PC-3 (cell line): ENCODE results near the gene GNB3. TPM values are rescaled to one million over a fixed set of nuclear protein-coding genes. Genes with fewer than 3 reads are reported as not detected.

ENCODE experiments used
- ATAC-seq: fragments of 200-7000 bp; cut with Tn5 transposase; 2 replicates; pipeline ENCODE4 v1.9.1; 2020; ENCODE audit warnings: mild to moderate bottlenecking, moderate library complexity
- BruUV-seq: library from RNA; stranded (reverse); fragments of 400-500 nt; replicated peaks from 2 replicates; lab custom pipeline; 2021; lab: Mats Ljungman, UMichigan
- CTCF ChIA-PET: fragments of 300-600 bp; sonication (Branson Sonifier 250); formaldehyde crosslinking; loops from one replicate; lab custom pipeline; 2022; ENCODE audit warnings: antibody characterized with exemption; lab: Charles Lee
- POLR2A ChIA-PET: fragments of 300-600 bp; sonication (Branson Sonifier 250); formaldehyde crosslinking; loops from one replicate; lab custom pipeline; 2022; ENCODE audit warnings: antibody characterized with exemption; ENCODE audit not compliant: unreplicated experiment; lab: Charles Lee
- DNase-seq: peaks from one replicate; pipeline ENCODE4 v3.0.0-alpha.2; 2015
- H2AFZ ChIP-seq: fragments of 300-600 bp; sonication (generic); 2 replicates; pipeline ENCODE4 v1.6.0; 2016; ENCODE audit warnings: antibody characterized with exemption, low read length
- H3F3A ChIP-seq: fragments of 300-600 bp; sonication (generic); one replicate; pipeline ENCODE4 v1.6.0; 2017; ENCODE audit warnings: antibody characterized with exemption, low read length, control low read depth, mild to moderate bottlenecking; ENCODE audit not compliant: unreplicated experiment
- H3K27ac ChIP-seq: fragments of 300-600 bp; sonication (generic); 2 replicates; pipeline ENCODE4 v1.5.1; 2016; ENCODE audit warnings: mild to moderate bottlenecking, low read length
- H3K27me3 ChIP-seq: fragments of 300-600 bp; sonication (generic); 2 replicates; pipeline ENCODE4 v1.6.1; 2016; ENCODE audit warnings: low read length, mixed read lengths
- H3K36me3 ChIP-seq: fragments of 300-600 bp; sonication (generic); 2 replicates; pipeline ENCODE4 v1.6.1; 2016; ENCODE audit warnings: low read depth, mixed run types, low read length, mixed read lengths
- H3K4me1 ChIP-seq: fragments of 300-600 bp; sonication (generic); 2 replicates; pipeline ENCODE4 v1.5.1; 2016; ENCODE audit warnings: low read length; ENCODE audit not compliant: insufficient read depth
- H3K4me2 ChIP-seq: fragments of 300-600 bp; sonication (generic); 2 replicates; pipeline ENCODE4 v1.6.0; 2016; ENCODE audit warnings: low read length
- H3K4me3 ChIP-seq: fragments of 300-600 bp; sonication (generic); 2 replicates; pipeline ENCODE4 v1.5.1; 2016; ENCODE audit warnings: mild to moderate bottlenecking, low read length, mixed read lengths
- H3K79me2 ChIP-seq: fragments of 300-600 bp; sonication (generic); 2 replicates; pipeline ENCODE4 v1.6.1; 2017; ENCODE audit warnings: low read length, mixed read lengths
- H3K9ac ChIP-seq: fragments of 300-600 bp; sonication (generic); 2 replicates; pipeline ENCODE4 v1.6.0; 2016; ENCODE audit warnings: mild to moderate bottlenecking, low read length
- H3K9me2 ChIP-seq: fragments of 300-600 bp; sonication (generic); replicated peaks from 2 replicates; pipeline ENCODE4 v1.6.1; 2016; ENCODE audit warnings: mixed run types, low read length, mixed read lengths
- H3K9me3 ChIP-seq: fragments of 300-600 bp; sonication (generic); 2 replicates; pipeline ENCODE4 v1.6.1; 2016; ENCODE audit warnings: low read length, mixed read lengths
- H4K20me1 ChIP-seq: fragments of 300-600 bp; sonication (generic); 2 replicates; pipeline ENCODE4 v1.6.1; 2016; ENCODE audit warnings: low read length, mixed read lengths
- CTCF ChIP-seq: fragments of 300-600 bp; sonication (generic); conservative IDR thresholded peaks from 2 replicates; pipeline ENCODE4 v1.5.1; 2017; ENCODE audit warnings: antibody characterized with exemption, low read depth, mild to moderate bottlenecking, low read length
- EZH2 ChIP-seq: fragments of 300-600 bp; sonication (generic); IDR thresholded peaks from one replicate; pipeline ENCODE4 v1.6.1; 2017; ENCODE audit warnings: antibody characterized with exemption, mild to moderate bottlenecking, low read length; ENCODE audit not compliant: unreplicated experiment
- EZH2phosphoT487 ChIP-seq: fragments of 300-600 bp; sonication (generic); IDR thresholded peaks from 2 replicates; pipeline ENCODE4 v1.6.1; 2018; ENCODE audit warnings: mild to moderate bottlenecking, antibody characterized with exemption, low read length, borderline replicate concordance
- intact Hi-C: fragments of 100-400 bp; cut with micrococcal nuclease; formaldehyde crosslinking; loops from 2 replicates; pipeline ENCODE4 v1.9.0; 2023
- total RNA-seq: library from RNA; depleted of rRNA; stranded (reverse); fragments of >200 nt; gene quantifications from 2 replicates; pipeline ENCODE4 v1.2.3, GENCODE V29; 2014

Gene GNB3
- total RNA-seq, 1 experiment from 2014 or later: not detected

DNA sequence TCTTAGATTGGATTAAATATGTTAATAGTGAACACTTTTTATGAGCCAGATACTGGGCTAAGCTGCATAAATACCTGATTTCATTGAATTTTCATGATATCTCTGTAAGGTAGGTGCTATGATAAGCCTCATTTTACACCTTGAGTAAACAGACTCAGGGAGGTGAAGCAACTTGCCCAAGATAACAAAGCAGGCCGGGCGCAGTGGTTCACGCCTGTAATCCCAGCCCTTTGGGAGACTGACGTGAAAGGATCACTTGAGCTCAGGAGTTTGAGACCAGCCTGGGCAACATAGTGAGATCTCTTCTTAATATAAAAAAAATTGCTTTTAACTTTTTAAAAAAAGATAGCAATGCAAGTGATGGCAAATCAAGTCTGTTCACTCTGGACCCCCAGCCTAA, 1.4 kb downstream of the GNB3 start:
- Histone ChIP-seq H3K27ac (no peak overlapping the region), H3K9me2 (no peaks in the 10 kb centered on the region), H3K4me3 (no peak overlapping the region), H3K9me3 (no peaks in the 10 kb centered on the region), H3K27me3 (no peaks in the 10 kb centered on the region), H3F3A (no peaks in the 10 kb centered on the region), H3K4me1 (no peaks in the 10 kb centered on the region), H3K4me2 (no peak overlapping the region), H3K79me2 (no peaks in the 10 kb centered on the region), H4K20me1 (no peaks in the 10 kb centered on the region), H2AFZ (no peak overlapping the region), H3K36me3 (no peaks in the 10 kb centered on the region), H3K9ac (no peak overlapping the region)
- no peak for ATAC-seq
- CTCF ChIA-PET: no interaction called here
- no peak for DNase-seq
- BruUV-seq: no TSS peak
- intact Hi-C loops: no loop called here
- POLR2A ChIA-PET: no interaction called here
- TF ChIP-seq EZH2 (no peak), EZH2phosphoT487 (no peak), CTCF (no peak)

- Histone ChIP-seq H2AFZ (no peak overlapping the region), H3K27me3 (no peaks in the 10 kb centered on the region), H3K27ac (no peak overlapping the region), H3K9me3 (no peaks in the 10 kb centered on the region), H3K36me3 (no peaks in the 10 kb centered on the region), H3K79me2 (no peaks in the 10 kb centered on the region), H3K9ac (no peak overlapping the region), H3F3A (no peaks in the 10 kb centered on the region), H4K20me1 (no peaks in the 10 kb centered on the region), H3K4me2 (no peak overlapping the region), H3K9me2 (no peaks in the 10 kb centered on the region), H3K4me3 (no peak overlapping the region), H3K4me1 (no peaks in the 10 kb centered on the region)
- ChIA-PET CTCF (no interaction called here), POLR2A (no interaction called here)
- intact Hi-C loops: no loop called here
- ATAC-seq (peak; percentile 55; the same call in 1 of the 2 replicates), DNase-seq (peak; percentile 22)
- TF ChIP-seq CTCF: 0 out of 2 replicates have a peak, but pooled peaks have one; percentile 12
- TF ChIP-seq EZH2phosphoT487: no peak
- BruUV-seq: no TSS peak
These were observed 2.6 kb downstream of the GNB3 start for GRCh38 chr12:6843118-6843902.

DNA sequence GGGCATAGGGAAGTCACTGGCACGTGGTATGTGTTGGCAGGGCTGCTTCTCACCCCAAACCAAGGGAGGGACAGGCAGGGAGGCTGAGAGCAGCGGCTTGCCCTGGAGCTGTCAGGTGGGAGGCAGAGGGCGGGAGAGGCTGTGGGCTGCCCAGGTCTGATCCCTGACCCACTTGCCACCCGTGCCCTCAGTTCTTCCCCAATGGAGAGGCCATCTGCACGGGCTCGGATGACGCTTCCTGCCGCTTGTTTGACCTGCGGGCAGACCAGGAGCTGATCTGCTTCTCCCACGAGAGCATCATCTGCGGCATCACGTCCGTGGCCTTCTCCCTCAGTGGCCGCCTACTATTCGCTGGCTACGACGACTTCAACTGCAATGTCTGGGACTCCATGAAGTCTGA, 4.7 kb downstream of the GNB3 start:
- no peaks in the 10 kb centered on the region for H3K9me3 ChIP-seq
- H3K9ac ChIP-seq: no peak overlapping the region
- no peak overlapping the region for H3K4me2 ChIP-seq
- no TSS peak for BruUV-seq
- peaks cover 8% of the 10 kb centered on the region; the same call in 1 of the 2 replicates for H3K36me3 ChIP-seq
- peaks cover 17% of the 10 kb centered on the region for H3K79me2 ChIP-seq
- POLR2A ChIA-PET: no interaction called here
- no peak overlapping the region for H2AFZ ChIP-seq
- no peaks in the 10 kb centered on the region for H4K20me1 ChIP-seq
- TF ChIP-seq CTCF (no peak), EZH2phosphoT487 (no peak), EZH2 (no peak)
- H3K4me3 ChIP-seq: no peak overlapping the region
- no peak overlapping the region for H3K27ac ChIP-seq
- ATAC-seq (no peak), DNase-seq (no peak)
- no peaks in the 10 kb centered on the region for H3F3A ChIP-seq
- no peaks in the 10 kb centered on the region for H3K9me2 ChIP-seq
- CTCF ChIA-PET: no interaction called here
- intact Hi-C loops: no loop called here
- no peaks in the 10 kb centered on the region for H3K27me3 ChIP-seq
- H3K4me1 ChIP-seq: peaks cover 10% of the 10 kb centered on the region; the same call in 1 of the 2 replicates
